HG03460 (cell line): Measurements from ENCODE around the gene AQP11.
"Not testable (repeated sequence)": the region's sequence is repeated elsewhere in the genome, so short reads cannot be mapped to it uniquely, and the experiment has no call there.

Source experiments
- ATAC-seq: cut with Tn5 transposase; IDR thresholded peaks from one replicate; pipeline ENCODE4 v1.9.1; 2021; ENCODE audit not compliant: unreplicated experiment

AQP11 gene

GRCh38 chr11:77590194-77590782 lies 535 bp downstream of the AQP11 start:
- peak; percentile 19 for ATAC-seq

GRCh38 chr11:77592727-77593126 lies 3.0 kb downstream of the AQP11 start:
- no peak for ATAC-seq

GRCh38 chr11:77593883-77594282 lies 4.1 kb downstream of the AQP11 start:
- no peak for ATAC-seq

- ATAC-seq = no peak
These were observed 6.9 kb downstream of the AQP11 start for GRCh38 chr11:77596626-77597025.

- ATAC-seq = no peak
These were observed 8.4 kb downstream of the AQP11 start for GRCh38 chr11:77598195-77598594.

- no peak for ATAC-seq
These were observed 12.8 kb downstream of the AQP11 start for GRCh38 chr11:77602381-77603088.

- no peak for ATAC-seq
These were observed 14.5 kb downstream of the AQP11 start for GRCh38 chr11:77604281-77604680.

- ATAC-seq = no peak
These were observed 19.5 kb downstream of the AQP11 start for GRCh38 chr11:77609234-77609633.

GRCh38 chr11:77611921-77612320 lies 22.2 kb downstream of the AQP11 start:
- ATAC-seq = no peak

- ATAC-seq = no peak
These were observed 28.1 kb downstream of the AQP11 start for GRCh38 chr11:77617892-77618291.

GRCh38 chr11:77619576-77620198 lies 29.9 kb downstream of the AQP11 start:
- ATAC-seq = no peak

- no peak for ATAC-seq
These were observed 40.5 kb downstream of the AQP11 start for GRCh38 chr11:77630157-77630710.

GRCh38 chr11:77633926-77634325 lies 44.2 kb downstream of the AQP11 start:
- ATAC-seq = not testable (repeated sequence)

GRCh38 chr11:77636731-77637344 lies 47.1 kb downstream of the AQP11 start:
- no peak for ATAC-seq

- ATAC-seq = peak; percentile 95
These were observed 47.8 kb downstream of the AQP11 start, which contains the start of gene CLNS1A for GRCh38 chr11:77637345-77638165. TSS of gene CLNS1A (minus strand) at chr11:77637794. CDS start at chr11:77637714, 80 bp downstream.

GRCh38 chr11:77642228-77642627 lies 52.5 kb downstream of the AQP11 start:
- ATAC-seq = no peak

- no peak for ATAC-seq
These were observed 55.1 kb downstream of the AQP11 start for GRCh38 chr11:77644887-77645286.

GRCh38 chr11:77647654-77648305 lies 58.0 kb downstream of the AQP11 start:
- ATAC-seq = no peak

- ATAC-seq = no peak
These were observed 60.4 kb downstream of the AQP11 start for GRCh38 chr11:77650123-77650522.

- ATAC-seq = no peak
These were observed 65.1 kb downstream of the AQP11 start for GRCh38 chr11:77654770-77655434.
